ENCODE measurements around the gene PICK1.
"Not testable (repeated sequence)": the region's sequence is repeated elsewhere in the genome, so short reads cannot be mapped to it uniquely, and the experiment has no call there.

The PICK1 gene

GRCh38 chr22:38114484-38115398, 57.5 kb downstream of the PICK1 start:
- Mint-ChIP-seq H3K9me3 (no peaks in the 10 kb centered on the region), H3K4me1 (no peaks in the 10 kb centered on the region), H3K4me3 (no peak overlapping the region), H3K27ac (no peak overlapping the region), H3K36me3 (ENCODE audit: low read depth) (no peaks in the 10 kb centered on the region), H3K27me3 (no peaks in the 10 kb centered on the region)
- peak; percentile 72 for ATAC-seq
- peak; percentile 89 for DNase-seq

DNA sequence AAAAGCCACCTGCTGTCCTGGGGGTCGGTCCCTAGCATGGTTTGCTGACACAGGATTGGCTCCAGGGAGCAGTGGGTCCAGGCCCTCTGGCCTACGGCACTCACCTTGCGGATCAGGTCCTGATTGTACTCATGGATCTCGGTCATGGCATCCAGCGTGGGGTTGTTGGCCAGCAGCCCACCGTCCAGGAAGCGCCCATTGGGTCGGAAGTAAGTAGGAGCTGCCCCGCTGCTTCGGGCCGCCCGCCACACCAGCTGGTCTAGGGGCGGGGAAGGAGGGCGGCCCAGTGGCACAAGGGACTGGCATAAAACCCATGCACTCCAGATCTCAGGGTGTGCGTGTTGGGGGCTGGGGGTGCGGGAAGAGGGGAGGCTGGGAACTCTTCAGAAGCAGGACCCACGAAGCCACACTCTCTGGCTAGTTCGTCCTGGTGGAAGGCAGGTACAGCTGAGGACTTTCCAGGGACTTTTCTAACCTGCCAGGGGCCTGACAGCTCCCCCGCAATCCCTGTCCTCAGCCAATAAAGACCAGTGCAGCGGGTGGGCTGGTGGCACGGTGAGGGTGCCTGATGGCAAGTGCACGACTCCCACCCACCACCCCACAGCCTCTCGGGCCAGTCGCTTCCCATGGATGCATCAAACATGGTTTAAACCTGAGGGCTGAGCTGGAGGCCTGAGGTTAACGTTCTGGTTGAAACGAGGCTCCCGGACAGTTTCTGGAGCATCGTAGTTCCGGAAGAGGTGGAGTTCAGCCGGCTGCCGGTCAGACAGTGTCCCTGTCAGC, 58.4 kb downstream of the PICK1 start:
- H3K27me3 Mint-ChIP-seq, result no peaks in the 10 kb centered on the region
- H3K27ac Mint-ChIP-seq, result no peak overlapping the region
- H3K9me3 Mint-ChIP-seq, result no peaks in the 10 kb centered on the region
- ATAC-seq (no peak), DNase-seq (no peak)
- no peaks in the 10 kb centered on the region for H3K36me3 Mint-ChIP-seq (ENCODE audit: low read depth)
- no peak overlapping the region for H3K4me3 Mint-ChIP-seq
- H3K4me1 Mint-ChIP-seq, result no peaks in the 10 kb centered on the region

GRCh38 chr22:38117556-38117955, 60.4 kb downstream of the PICK1 start:
- not testable (repeated sequence) for DNase-seq; H3K36me3 Mint-ChIP-seq (ENCODE audit: low read depth); H3K27me3 Mint-ChIP-seq; H3K4me1 Mint-ChIP-seq; ATAC-seq; H3K27ac Mint-ChIP-seq; H3K4me3 Mint-ChIP-seq; H3K9me3 Mint-ChIP-seq

GRCh38 chr22:38118182-38118581, 61.0 kb downstream of the PICK1 start:
- Mint-ChIP-seq H3K27me3 (no peaks in the 10 kb centered on the region), H3K4me3 (no peak overlapping the region), H3K27ac (no peak overlapping the region), H3K36me3 (ENCODE audit: low read depth) (no peaks in the 10 kb centered on the region), H3K4me1 (no peaks in the 10 kb centered on the region), H3K9me3 (no peaks in the 10 kb centered on the region)
- no peak for DNase-seq
- ATAC-seq, result no peak

DNA sequence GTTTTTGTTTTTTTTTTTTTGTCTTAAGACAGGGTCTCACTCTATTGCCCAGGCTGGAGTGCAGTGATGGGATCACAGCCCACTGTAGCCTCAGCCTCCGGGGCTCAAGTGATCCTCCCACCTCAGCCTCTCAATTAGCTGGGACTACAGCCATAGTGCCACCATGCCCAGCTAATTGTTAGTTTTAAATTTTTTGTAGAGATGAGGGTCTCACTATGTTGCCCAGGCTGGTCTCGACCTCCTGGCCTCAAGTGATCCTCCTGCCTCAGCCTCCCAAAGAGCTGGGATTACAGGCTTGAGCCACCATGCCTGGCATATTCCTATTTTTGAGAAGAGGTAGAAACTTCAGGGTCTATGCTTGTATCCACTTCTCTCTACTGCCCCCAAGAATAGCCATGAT, 61.5 kb downstream of the PICK1 start:
- not testable (repeated sequence) for H3K4me1 Mint-ChIP-seq; ATAC-seq; H3K27me3 Mint-ChIP-seq; H3K27ac Mint-ChIP-seq; H3K9me3 Mint-ChIP-seq; H3K4me3 Mint-ChIP-seq; H3K36me3 Mint-ChIP-seq (ENCODE audit: low read depth); DNase-seq

DNA sequence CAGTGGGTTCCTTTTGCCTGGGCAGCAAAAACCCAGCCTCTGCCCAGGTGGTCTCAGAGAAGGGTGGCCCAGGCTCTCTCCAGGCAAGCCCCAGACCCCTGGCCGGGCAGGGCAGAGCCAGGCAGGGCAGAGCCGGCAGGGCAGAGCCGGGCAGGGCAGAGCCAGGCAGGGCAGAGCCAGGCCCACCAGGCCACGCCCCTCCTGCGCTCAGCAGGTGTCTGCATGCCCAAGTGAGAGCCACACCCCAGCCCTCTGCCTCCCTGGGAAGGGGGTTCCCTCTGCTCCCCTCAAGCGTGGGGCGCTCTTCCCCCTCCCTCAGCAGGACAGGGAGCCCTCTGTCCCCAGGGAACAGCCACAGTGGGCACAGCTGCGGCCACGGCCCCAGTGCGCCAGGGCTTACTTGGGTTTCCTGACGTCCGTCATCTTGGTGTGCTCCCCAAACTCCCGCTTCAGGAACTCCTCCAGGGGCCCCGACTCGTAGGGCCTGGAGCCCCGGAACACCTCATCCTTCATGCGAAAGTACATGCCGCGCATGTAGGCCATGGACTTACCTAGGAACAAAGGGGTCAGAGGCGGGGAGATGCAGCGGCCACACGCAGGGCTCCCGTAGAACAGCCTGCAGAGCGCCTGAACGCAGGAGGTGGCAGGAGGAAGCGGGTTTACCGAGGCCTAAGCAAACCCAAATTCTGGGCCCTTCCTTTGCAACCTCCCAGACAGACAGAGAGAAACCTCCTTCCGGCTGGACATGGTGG, 63.3 kb downstream of the PICK1 start:
- no peak overlapping the region for H3K4me3 Mint-ChIP-seq
- H3K27me3 Mint-ChIP-seq, result no peaks in the 10 kb centered on the region
- H3K4me1 Mint-ChIP-seq, result no peaks in the 10 kb centered on the region
- no peak for DNase-seq
- no peaks in the 10 kb centered on the region for H3K9me3 Mint-ChIP-seq
- no peaks in the 10 kb centered on the region for H3K36me3 Mint-ChIP-seq (ENCODE audit: low read depth)
- no peak for ATAC-seq
- no peak overlapping the region for H3K27ac Mint-ChIP-seq

- Mint-ChIP-seq H3K36me3 (ENCODE audit: low read depth) (no peaks in the 10 kb centered on the region), H3K9me3 (no peaks in the 10 kb centered on the region), H3K4me1 (no peaks in the 10 kb centered on the region), H3K27me3 (no peaks in the 10 kb centered on the region), H3K4me3 (no peak overlapping the region), H3K27ac (no peak overlapping the region)
- ATAC-seq (no peak), DNase-seq (no peak)
These were observed 65.4 kb downstream of the PICK1 start for GRCh38 chr22:38122616-38123015.

DNA sequence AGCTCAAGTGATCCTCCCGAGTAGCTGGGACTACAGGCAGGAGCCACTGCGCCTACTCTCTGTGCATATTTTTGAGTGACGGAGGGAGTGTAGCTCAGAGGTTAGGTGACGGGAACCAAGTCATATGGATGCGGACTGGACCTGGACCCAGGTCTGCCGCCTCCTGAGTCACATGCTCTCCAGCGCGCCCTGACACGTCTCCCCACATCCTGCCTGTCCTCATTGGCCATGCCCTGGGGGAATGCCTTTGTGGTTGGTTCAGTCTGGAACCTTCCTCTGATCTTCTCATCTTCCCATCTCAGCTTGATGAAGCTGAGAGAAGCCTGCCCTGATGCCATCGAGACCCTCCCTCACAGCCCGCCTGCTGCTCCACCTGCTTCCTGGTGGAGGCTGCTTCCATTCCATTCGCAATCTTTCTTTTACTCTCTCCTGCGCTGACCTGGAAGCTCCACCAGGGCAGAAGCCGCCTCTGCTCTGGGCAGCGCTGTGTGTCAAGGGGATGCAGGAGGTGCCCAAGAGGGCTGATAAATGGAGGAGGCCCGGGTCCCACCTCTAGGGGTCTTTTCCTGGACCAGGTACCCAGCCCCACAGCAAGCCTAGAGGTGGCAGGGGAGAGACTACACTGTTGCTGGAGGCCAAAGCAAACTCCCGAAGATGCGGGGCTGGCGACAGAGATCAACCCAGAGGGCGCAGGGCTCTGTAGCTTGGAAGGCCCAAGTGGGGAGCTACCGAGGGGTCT, 67.2 kb downstream of the PICK1 start:
- DNase-seq, result no peak
- ATAC-seq, result no peak
- no peak overlapping the region for H3K27ac Mint-ChIP-seq
- H3K27me3 Mint-ChIP-seq, result no peaks in the 10 kb centered on the region
- H3K4me3 Mint-ChIP-seq, result no peak overlapping the region
- no peaks in the 10 kb centered on the region for H3K36me3 Mint-ChIP-seq (ENCODE audit: low read depth)
- H3K4me1 Mint-ChIP-seq, result no peaks in the 10 kb centered on the region
- H3K9me3 Mint-ChIP-seq, result no peaks in the 10 kb centered on the region

DNA sequence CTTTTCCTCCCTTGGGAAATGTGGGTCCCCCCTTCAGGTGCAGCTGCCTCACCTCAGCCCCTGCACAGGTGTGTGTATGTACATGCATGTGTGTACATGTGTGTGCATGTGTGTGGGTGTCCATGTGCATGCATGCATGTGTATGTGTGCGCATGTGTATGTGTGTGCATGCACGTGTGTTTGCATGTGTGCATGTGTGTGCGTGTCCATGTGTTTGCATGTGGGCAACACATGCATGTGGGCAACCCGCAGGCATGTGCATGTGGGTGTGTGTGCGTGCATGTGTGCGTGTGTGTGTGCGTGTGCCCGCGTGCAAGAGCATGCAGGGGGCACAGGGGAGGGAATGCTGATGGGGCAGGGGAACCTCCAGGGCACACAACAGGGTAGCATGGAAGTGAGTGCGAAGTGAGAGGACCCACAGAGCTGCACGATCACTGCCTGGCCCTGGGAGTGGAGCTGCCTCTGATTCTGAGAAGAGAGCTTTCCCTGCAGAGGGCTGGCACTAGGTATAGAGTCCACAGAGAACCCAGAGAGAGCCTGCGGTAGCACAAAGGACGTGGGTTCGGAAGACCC, 67.9 kb downstream of the PICK1 start:
- Mint-ChIP-seq H3K9me3 (no peaks in the 10 kb centered on the region), H3K36me3 (ENCODE audit: low read depth) (no peaks in the 10 kb centered on the region), H3K4me1 (no peaks in the 10 kb centered on the region), H3K27me3 (no peaks in the 10 kb centered on the region), H3K4me3 (no peak overlapping the region), H3K27ac (no peak overlapping the region)
- DNase-seq (no peak), ATAC-seq (no peak)

Measured in activated naive CD8-positive, alpha-beta T cell treated with anti-CD3 and anti-CD28 coated beads, Interleukin-2, amount 50 U/mL, for 24 hours (primary cell).